ENCODE measurements around the gene GLG1. TPM values are rescaled to one million over a fixed set of nuclear protein-coding genes. Genes with fewer than 3 reads are reported as not detected.

The GLG1 gene
- total and polyA plus RNA-seq, 12 donors = 31.6 to 146 (median 112) TPM

GRCh38 chr16:74574146-74574545 is 32.8 kb downstream of the GLG1 start:
- Histone ChIP-seq H3K4me3 (no peak overlapping the region), H3K4me1 (replicated peaks in 1 of 2) (peaks cover 14 to 18% of the 10 kb centered on the region in 2 donors), H3K27ac (no peak overlapping the region), H3K27me3 (no peaks in the 10 kb centered on the region), H3K36me3 (replicated peaks in 1 of 2) (no peaks in the 10 kb centered on the region), H3K9me3 (replicated peaks in 1 of 3) (no peaks in the 10 kb centered on the region)
- DNase-seq = no peak
- TF ChIP-seq, protein P1, sequence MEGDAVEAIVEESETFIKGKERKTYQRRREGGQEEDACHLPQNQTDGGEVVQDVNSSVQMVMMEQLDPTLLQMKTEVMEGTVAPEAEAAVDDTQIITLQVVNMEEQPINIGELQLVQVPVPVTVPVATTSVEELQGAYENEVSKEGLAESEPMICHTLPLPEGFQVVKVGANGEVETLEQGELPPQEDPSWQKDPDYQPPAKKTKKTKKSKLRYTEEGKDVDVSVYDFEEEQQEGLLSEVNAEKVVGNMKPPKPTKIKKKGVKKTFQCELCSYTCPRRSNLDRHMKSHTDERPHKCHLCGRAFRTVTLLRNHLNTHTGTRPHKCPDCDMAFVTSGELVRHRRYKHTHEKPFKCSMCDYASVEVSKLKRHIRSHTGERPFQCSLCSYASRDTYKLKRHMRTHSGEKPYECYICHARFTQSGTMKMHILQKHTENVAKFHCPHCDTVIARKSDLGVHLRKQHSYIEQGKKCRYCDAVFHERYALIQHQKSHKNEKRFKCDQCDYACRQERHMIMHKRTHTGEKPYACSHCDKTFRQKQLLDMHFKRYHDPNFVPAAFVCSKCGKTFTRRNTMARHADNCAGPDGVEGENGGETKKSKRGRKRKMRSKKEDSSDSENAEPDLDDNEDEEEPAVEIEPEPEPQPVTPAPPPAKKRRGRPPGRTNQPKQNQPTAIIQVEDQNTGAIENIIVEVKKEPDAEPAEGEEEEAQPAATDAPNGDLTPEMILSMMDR (IDR thresholded peaks at IDR 0.05) = no peak
- no peak for TF ChIP-seq POLR2A (IDR thresholded peaks at IDR 0.05)
- intact Hi-C loops (cut with DNase I) = no loop called here
- 85 to 94% (median 89%) methylated on average over 2 of the region's 2 CpGs for WGBS, 4 donors

GRCh38 chr16:74573622-74574021 is 33.3 kb downstream of the GLG1 start:
- intact Hi-C loops (cut with DNase I) = no loop called here
- no peak overlapping the region for H3K4me3 ChIP-seq
- no peak for TF ChIP-seq POLR2A (IDR thresholded peaks at IDR 0.05)
- TF ChIP-seq, protein P1 (IDR thresholded peaks at IDR 0.05) = no peak
- H3K27ac ChIP-seq = no peak overlapping the region
- H3K9me3 ChIP-seq (replicated peaks in 1 of 3) = no peaks in the 10 kb centered on the region
- peaks cover 13% of the 10 kb centered on the region in 2 donors for H3K4me1 ChIP-seq (replicated peaks in 1 of 2)
- H3K27me3 ChIP-seq = no peaks in the 10 kb centered on the region
- WGBS, 4 donors = 80 to 90% (median 83%) methylated on average over 8 of the region's 8 CpGs
- no peak for DNase-seq
- no peaks in the 10 kb centered on the region for H3K36me3 ChIP-seq (replicated peaks in 1 of 2)

DNA sequence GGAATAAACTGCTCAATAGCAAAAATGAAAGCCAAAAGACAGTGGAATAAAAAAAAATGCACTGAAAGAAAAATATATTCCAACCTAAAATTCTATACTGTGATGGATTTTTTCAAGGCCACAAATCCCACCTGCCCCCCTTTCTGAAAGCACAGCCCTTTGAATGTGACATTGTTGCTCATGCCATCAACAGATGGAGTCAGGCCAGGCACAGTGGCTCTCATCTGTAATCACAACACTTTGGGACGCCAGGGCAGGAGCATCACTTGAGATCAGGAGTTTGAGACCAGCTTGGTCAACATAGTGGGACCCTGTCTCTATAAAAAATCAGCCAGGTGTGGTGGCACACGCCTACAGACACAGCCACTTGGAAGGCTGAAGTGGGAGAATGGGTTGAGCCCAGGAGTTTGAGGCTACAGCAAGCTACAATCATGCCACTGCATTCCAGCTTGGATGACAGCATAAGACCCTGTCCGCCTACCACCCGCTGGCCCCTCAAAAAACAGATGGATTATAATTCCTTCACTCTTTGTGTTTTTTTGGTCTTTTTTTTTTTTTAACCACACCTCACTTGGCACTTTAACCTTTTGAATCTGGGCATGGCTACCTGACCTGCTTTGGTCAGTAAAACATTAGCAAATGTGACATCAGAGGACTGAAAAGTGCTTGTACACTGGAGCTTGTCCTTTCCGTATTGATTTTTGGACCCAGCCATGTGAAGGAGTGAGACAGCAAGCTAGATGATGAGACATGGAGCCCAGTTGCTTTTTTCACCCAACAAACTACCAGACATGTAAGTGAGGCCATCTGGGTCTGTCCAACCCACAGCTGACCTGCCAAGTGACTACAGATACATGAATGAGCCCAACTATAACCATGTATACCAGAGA is 36.3 kb downstream of the GLG1 start:
- H3K27me3 ChIP-seq = no peaks in the 10 kb centered on the region
- peaks cover 4 to 6% of the 10 kb centered on the region in 2 donors for H3K4me1 ChIP-seq (replicated peaks in 1 of 2)
- 88 to 99% (median 96%) methylated on average over 5 of the region's 5 CpGs for WGBS, 4 donors
- H3K27ac ChIP-seq = no peak overlapping the region
- no peak overlapping the region for H3K4me3 ChIP-seq
- no peaks in the 10 kb centered on the region for H3K9me3 ChIP-seq (replicated peaks in 1 of 3)
- intact Hi-C loops (cut with DNase I) = no loop called here
- no peak for DNase-seq
- TF ChIP-seq, protein P1 (IDR thresholded peaks at IDR 0.05) = no peak
- no peak for TF ChIP-seq POLR2A (IDR thresholded peaks at IDR 0.05)
- no peaks in the 10 kb centered on the region for H3K36me3 ChIP-seq (replicated peaks in 1 of 2)

- DNase-seq = no peak
- no peaks in the 10 kb centered on the region for H3K27me3 ChIP-seq
- H3K27ac ChIP-seq = no peak overlapping the region
- 82 to 91% (median 89%) methylated on average over 5 of the region's 5 CpGs for WGBS, 4 donors
- no peak overlapping the region for H3K4me3 ChIP-seq
- H3K36me3 ChIP-seq (replicated peaks in 1 of 2) = no peaks in the 10 kb centered on the region
- intact Hi-C loops (cut with DNase I) = no loop called here
- TF ChIP-seq POLR2A (IDR thresholded peaks at IDR 0.05) = no peak
- TF ChIP-seq, protein P1 (IDR thresholded peaks at IDR 0.05) = no peak
- H3K4me1 ChIP-seq (replicated peaks in 1 of 2) = peaks cover 4 to 9% of the 10 kb centered on the region in 2 donors
- H3K9me3 ChIP-seq (replicated peaks in 1 of 3) = no peaks in the 10 kb centered on the region
Measured at GRCh38 chr16:74568961-74569631, 37.8 kb downstream of the GLG1 start.
